PC-3 (cell line): ENCODE results near the gene CCSER2. TPM values are rescaled to one million over a fixed set of nuclear protein-coding genes. Genes with fewer than 3 reads are reported as not detected.

Experiments used
- ATAC-seq: fragments of 200-7000 bp; cut with Tn5 transposase; 2 replicates; pipeline ENCODE4 v1.9.1; 2020; ENCODE audit warnings: mild to moderate bottlenecking, moderate library complexity
- BruUV-seq: library from RNA; stranded (reverse); fragments of 400-500 nt; replicated peaks from 2 replicates; lab custom pipeline; 2021; lab: Mats Ljungman, UMichigan
- CTCF ChIA-PET: fragments of 300-600 bp; sonication (Branson Sonifier 250); formaldehyde crosslinking; loops from one replicate; lab custom pipeline; 2022; ENCODE audit warnings: antibody characterized with exemption; lab: Charles Lee
- POLR2A ChIA-PET: fragments of 300-600 bp; sonication (Branson Sonifier 250); formaldehyde crosslinking; loops from one replicate; lab custom pipeline; 2022; ENCODE audit warnings: antibody characterized with exemption; ENCODE audit not compliant: unreplicated experiment; lab: Charles Lee
- DNase-seq: peaks from one replicate; pipeline ENCODE4 v3.0.0-alpha.2; 2015
- H2AFZ ChIP-seq: fragments of 300-600 bp; sonication (generic); 2 replicates; pipeline ENCODE4 v1.6.0; 2016; ENCODE audit warnings: antibody characterized with exemption, low read length
- H3F3A ChIP-seq: fragments of 300-600 bp; sonication (generic); one replicate; pipeline ENCODE4 v1.6.0; 2017; ENCODE audit warnings: antibody characterized with exemption, low read length, control low read depth, mild to moderate bottlenecking; ENCODE audit not compliant: unreplicated experiment
- H3K27ac ChIP-seq: fragments of 300-600 bp; sonication (generic); 2 replicates; pipeline ENCODE4 v1.5.1; 2016; ENCODE audit warnings: mild to moderate bottlenecking, low read length
- H3K27me3 ChIP-seq: fragments of 300-600 bp; sonication (generic); 2 replicates; pipeline ENCODE4 v1.6.1; 2016; ENCODE audit warnings: low read length, mixed read lengths
- H3K36me3 ChIP-seq: fragments of 300-600 bp; sonication (generic); 2 replicates; pipeline ENCODE4 v1.6.1; 2016; ENCODE audit warnings: low read depth, mixed run types, low read length, mixed read lengths
- H3K4me1 ChIP-seq: fragments of 300-600 bp; sonication (generic); 2 replicates; pipeline ENCODE4 v1.5.1; 2016; ENCODE audit warnings: low read length; ENCODE audit not compliant: insufficient read depth
- H3K4me2 ChIP-seq: fragments of 300-600 bp; sonication (generic); 2 replicates; pipeline ENCODE4 v1.6.0; 2016; ENCODE audit warnings: low read length
- H3K4me3 ChIP-seq: fragments of 300-600 bp; sonication (generic); 2 replicates; pipeline ENCODE4 v1.5.1; 2016; ENCODE audit warnings: mild to moderate bottlenecking, low read length, mixed read lengths
- H3K79me2 ChIP-seq: fragments of 300-600 bp; sonication (generic); 2 replicates; pipeline ENCODE4 v1.6.1; 2017; ENCODE audit warnings: low read length, mixed read lengths
- H3K9ac ChIP-seq: fragments of 300-600 bp; sonication (generic); 2 replicates; pipeline ENCODE4 v1.6.0; 2016; ENCODE audit warnings: mild to moderate bottlenecking, low read length
- H3K9me2 ChIP-seq: fragments of 300-600 bp; sonication (generic); replicated peaks from 2 replicates; pipeline ENCODE4 v1.6.1; 2016; ENCODE audit warnings: mixed run types, low read length, mixed read lengths
- H3K9me3 ChIP-seq: fragments of 300-600 bp; sonication (generic); 2 replicates; pipeline ENCODE4 v1.6.1; 2016; ENCODE audit warnings: low read length, mixed read lengths
- H4K20me1 ChIP-seq: fragments of 300-600 bp; sonication (generic); 2 replicates; pipeline ENCODE4 v1.6.1; 2016; ENCODE audit warnings: low read length, mixed read lengths
- EZH2 ChIP-seq: fragments of 300-600 bp; sonication (generic); IDR thresholded peaks from one replicate; pipeline ENCODE4 v1.6.1; 2017; ENCODE audit warnings: antibody characterized with exemption, mild to moderate bottlenecking, low read length; ENCODE audit not compliant: unreplicated experiment
- EZH2phosphoT487 ChIP-seq: fragments of 300-600 bp; sonication (generic); IDR thresholded peaks from 2 replicates; pipeline ENCODE4 v1.6.1; 2018; ENCODE audit warnings: mild to moderate bottlenecking, antibody characterized with exemption, low read length, borderline replicate concordance
- intact Hi-C: fragments of 100-400 bp; cut with micrococcal nuclease; formaldehyde crosslinking; loops from 2 replicates; pipeline ENCODE4 v1.9.0; 2023
- total RNA-seq: library from RNA; depleted of rRNA; stranded (reverse); fragments of >200 nt; gene quantifications from 2 replicates; pipeline ENCODE4 v1.2.3, GENCODE V29; 2014
- TF ChIP-seq, protein P1 (sequence below): fragments of 300-600 bp; sonication (generic); conservative IDR thresholded peaks from 2 replicates; pipeline ENCODE4 v1.5.1; 2017; ENCODE audit warnings: antibody characterized with exemption, low read depth, mild to moderate bottlenecking, low read length

Gene CCSER2
- total RNA-seq, 1 experiment from 2014 or later = 10.2 TPM

DNA sequence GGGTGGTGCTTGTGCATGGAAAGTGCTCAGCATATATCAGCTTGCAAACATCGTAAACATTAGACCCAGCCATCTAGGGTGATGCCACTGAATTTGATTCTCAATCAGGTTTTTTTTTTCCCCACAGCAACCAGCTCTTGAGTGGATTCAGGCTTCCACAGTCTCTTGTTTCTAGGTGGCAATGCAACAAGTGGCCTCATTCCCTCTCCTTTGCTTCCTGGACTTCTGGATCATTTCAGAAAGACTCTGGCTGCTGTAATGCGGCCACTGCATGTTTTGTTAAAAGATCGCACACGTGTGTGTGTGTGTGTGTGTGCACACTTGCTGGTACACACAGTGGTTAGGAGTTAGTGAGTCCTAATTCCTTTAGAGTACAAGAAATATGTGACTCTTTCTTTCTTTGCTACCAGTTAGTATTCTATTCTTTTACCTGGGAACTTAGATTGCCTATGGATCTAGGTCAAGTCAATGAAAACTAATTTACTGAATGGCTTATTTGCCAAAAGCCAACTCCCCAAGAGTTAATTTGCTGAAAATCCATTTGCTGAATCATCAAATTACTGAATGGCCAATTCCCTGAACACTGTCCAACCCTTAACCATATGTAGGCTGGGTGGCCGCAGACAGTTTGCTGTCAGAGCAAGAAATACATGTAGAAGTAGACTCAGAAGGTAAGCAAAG lies 222.5 kb downstream of the CCSER2 start:
- Histone ChIP-seq H3K4me3 (no peak overlapping the region), H2AFZ (no peak overlapping the region), H4K20me1 (no peaks in the 10 kb centered on the region), H3K4me1 (no peaks in the 10 kb centered on the region), H3K9ac (no peak overlapping the region), H3K36me3 (no peaks in the 10 kb centered on the region), H3K9me2 (no peaks in the 10 kb centered on the region), H3K9me3 (no peaks in the 10 kb centered on the region), H3K79me2 (no peaks in the 10 kb centered on the region), H3K27ac (no peak overlapping the region), H3F3A (no peaks in the 10 kb centered on the region), H3K27me3 (peaks cover 21% of the 10 kb centered on the region), H3K4me2 (no peak overlapping the region)
- POLR2A ChIA-PET = no interaction called here
- ATAC-seq (no peak), DNase-seq (no peak)
- CTCF ChIA-PET = no interaction called here
- TF ChIP-seq, protein P1, sequence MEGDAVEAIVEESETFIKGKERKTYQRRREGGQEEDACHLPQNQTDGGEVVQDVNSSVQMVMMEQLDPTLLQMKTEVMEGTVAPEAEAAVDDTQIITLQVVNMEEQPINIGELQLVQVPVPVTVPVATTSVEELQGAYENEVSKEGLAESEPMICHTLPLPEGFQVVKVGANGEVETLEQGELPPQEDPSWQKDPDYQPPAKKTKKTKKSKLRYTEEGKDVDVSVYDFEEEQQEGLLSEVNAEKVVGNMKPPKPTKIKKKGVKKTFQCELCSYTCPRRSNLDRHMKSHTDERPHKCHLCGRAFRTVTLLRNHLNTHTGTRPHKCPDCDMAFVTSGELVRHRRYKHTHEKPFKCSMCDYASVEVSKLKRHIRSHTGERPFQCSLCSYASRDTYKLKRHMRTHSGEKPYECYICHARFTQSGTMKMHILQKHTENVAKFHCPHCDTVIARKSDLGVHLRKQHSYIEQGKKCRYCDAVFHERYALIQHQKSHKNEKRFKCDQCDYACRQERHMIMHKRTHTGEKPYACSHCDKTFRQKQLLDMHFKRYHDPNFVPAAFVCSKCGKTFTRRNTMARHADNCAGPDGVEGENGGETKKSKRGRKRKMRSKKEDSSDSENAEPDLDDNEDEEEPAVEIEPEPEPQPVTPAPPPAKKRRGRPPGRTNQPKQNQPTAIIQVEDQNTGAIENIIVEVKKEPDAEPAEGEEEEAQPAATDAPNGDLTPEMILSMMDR = no peak
- TF ChIP-seq EZH2 = no peak
- no peak for TF ChIP-seq EZH2phosphoT487
- intact Hi-C loops = no loop called here
- no TSS peak for BruUV-seq

DNA sequence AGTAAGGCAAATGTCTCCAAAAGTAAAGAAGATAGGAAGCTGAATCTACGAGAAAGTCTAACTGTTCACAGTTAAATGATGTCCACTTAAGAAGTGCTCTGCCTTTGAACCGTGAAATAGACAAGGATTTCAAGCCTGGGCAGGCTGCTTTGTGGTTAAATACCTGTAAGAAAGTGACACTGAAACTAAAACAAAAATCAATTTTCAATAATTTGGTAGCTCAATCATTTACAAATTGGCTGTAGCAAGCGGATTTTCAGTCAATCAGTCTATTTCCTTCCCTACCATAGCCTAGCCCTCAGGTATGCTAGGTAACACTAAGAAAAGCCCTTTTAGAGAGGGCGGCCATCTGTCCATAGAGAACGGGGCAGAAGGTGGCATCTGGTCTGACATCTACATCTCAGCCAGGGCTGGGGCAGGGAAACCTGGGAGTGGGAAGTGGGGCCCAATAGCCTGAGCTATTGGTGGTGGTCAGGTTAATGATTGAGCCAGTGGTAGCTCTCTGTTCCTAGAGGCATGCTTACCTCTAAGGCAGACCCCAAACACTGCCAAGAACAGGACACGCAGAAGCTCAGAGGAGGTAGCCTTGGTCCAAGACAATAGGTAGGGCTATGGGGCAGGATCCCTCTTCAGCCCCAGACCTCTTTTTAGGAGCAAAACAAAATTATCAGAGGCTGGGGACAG lies 223.2 kb downstream of the CCSER2 start:
- H3K4me3 ChIP-seq = no peak overlapping the region
- ATAC-seq = no peak
- no peaks in the 10 kb centered on the region for H3K9me3 ChIP-seq
- intact Hi-C loops = no loop called here
- H3K79me2 ChIP-seq = no peaks in the 10 kb centered on the region
- H2AFZ ChIP-seq = no peak overlapping the region
- H3K4me1 ChIP-seq = no peaks in the 10 kb centered on the region
- DNase-seq = no peak
- no peaks in the 10 kb centered on the region for H3K9me2 ChIP-seq
- BruUV-seq = no TSS peak
- H4K20me1 ChIP-seq = no peaks in the 10 kb centered on the region
- TF ChIP-seq, protein P1 = no peak
- no peak overlapping the region for H3K4me2 ChIP-seq
- no peak overlapping the region for H3K27ac ChIP-seq
- no peaks in the 10 kb centered on the region for H3F3A ChIP-seq
- CTCF ChIA-PET = no interaction called here
- H3K27me3 ChIP-seq = peaks cover 16% of the 10 kb centered on the region
- no peaks in the 10 kb centered on the region for H3K36me3 ChIP-seq
- POLR2A ChIA-PET = no interaction called here
- H3K9ac ChIP-seq = no peak overlapping the region

DNA sequence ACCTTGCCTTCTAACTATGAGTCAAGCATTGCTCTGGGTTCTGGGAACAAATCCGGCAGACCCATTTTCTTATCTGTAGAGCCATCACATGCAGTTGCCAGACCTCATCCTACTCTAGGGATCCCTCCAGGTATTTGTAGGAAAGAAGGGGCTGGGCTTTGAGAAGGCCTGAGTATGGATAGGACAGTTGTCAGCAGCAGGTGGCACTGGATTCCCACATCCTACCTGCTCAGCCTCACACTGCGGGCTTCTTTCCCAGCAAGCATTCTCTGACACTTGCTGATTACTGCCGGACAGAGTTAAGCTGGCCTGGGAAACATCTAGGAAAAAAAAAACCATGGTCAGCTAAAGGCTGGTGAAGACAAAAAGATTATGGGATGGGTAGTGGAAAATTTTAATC lies 224.1 kb downstream of the CCSER2 start:
- intact Hi-C loops = no loop called here
- no peaks in the 10 kb centered on the region for H3K9me3 ChIP-seq
- H4K20me1 ChIP-seq = no peaks in the 10 kb centered on the region
- H3F3A ChIP-seq = no peaks in the 10 kb centered on the region
- H3K79me2 ChIP-seq = no peaks in the 10 kb centered on the region
- no peaks in the 10 kb centered on the region for H3K9me2 ChIP-seq
- DNase-seq (no peak), ATAC-seq (no peak)
- no TSS peak for BruUV-seq
- H3K4me2 ChIP-seq = no peak overlapping the region
- H3K27me3 ChIP-seq = peaks cover 16% of the 10 kb centered on the region
- ChIA-PET CTCF (no interaction called here), POLR2A (no interaction called here)
- no peak overlapping the region for H3K9ac ChIP-seq
- no peaks in the 10 kb centered on the region for H3K36me3 ChIP-seq
- no peaks in the 10 kb centered on the region for H3K4me1 ChIP-seq
- TF ChIP-seq EZH2phosphoT487 (no peak), EZH2 (no peak)
- TF ChIP-seq, protein P1 = no peak
- no peak overlapping the region for H3K27ac ChIP-seq
- no peak overlapping the region for H2AFZ ChIP-seq
- no peak overlapping the region for H3K4me3 ChIP-seq
